Activated CD8-positive, alpha-beta T cell treated with anti-CD3 and anti-CD28 coated beads for 36 hours (primary cell): Measurements from ENCODE around the gene CACNA2D3. TPM values are rescaled to one million over a fixed set of nuclear protein-coding genes. Genes with fewer than 3 reads are reported as not detected.

Source experiments
- ATAC-seq: fragments of 200-7000 bp; cut with Tn5 transposase; one replicate; pipeline ENCODE4 v1.10.0; 2021; ENCODE audit warnings: mild to moderate bottlenecking, moderate library complexity
- CTCF ChIA-PET: fragments of 350-600 bp; sonication (Branson Sonifier 250); formaldehyde crosslinking; loops from one replicate; lab custom pipeline; 2021; ENCODE audit warnings: antibody characterized with exemption; lab: Charles Lee
- POLR2A ChIA-PET: fragments of 350-600 bp; sonication (Branson Sonifier 250); formaldehyde crosslinking; loops from one replicate; lab custom pipeline; 2021; ENCODE audit warnings: antibody characterized with exemption; lab: Charles Lee
- DNase-seq: peaks from one replicate; pipeline ENCODE4 v3.0.0-alpha.2; 2020
- H3K27ac Mint-ChIP-seq: one replicate; pipeline ENCODE4 v1.8.0; 2021; ENCODE audit warnings: mild to moderate bottlenecking, mixed read lengths
- H3K27me3 Mint-ChIP-seq: one replicate; pipeline ENCODE4 v1.8.0; 2021; ENCODE audit warnings: mixed read lengths
- H3K36me3 Mint-ChIP-seq: one replicate; pipeline ENCODE4 v1.8.0; 2021; ENCODE audit warnings: low read depth, mixed read lengths
- H3K4me1 Mint-ChIP-seq: one replicate; pipeline ENCODE4 v1.8.0; 2021; ENCODE audit warnings: low read depth, mixed read lengths
- H3K4me3 Mint-ChIP-seq: one replicate; pipeline ENCODE4 v1.8.0; 2021; ENCODE audit warnings: mild to moderate bottlenecking, moderate library complexity, mixed read lengths
- H3K9me3 Mint-ChIP-seq: one replicate; pipeline ENCODE4 v1.8.0; 2021; ENCODE audit warnings: mixed read lengths
- CTCF ChIP-seq: fragments of 200-600 bp; IDR thresholded peaks from one replicate; pipeline ENCODE4 v1.8.0; 2022; ENCODE audit warnings: antibody characterized with exemption, mild to moderate bottlenecking
- intact Hi-C: fragments of 100-400 bp; cut with micrococcal nuclease; formaldehyde crosslinking; loops from one replicate; pipeline ENCODE4 v1.10.0; 2022
- total RNA-seq, 2 experiments: library from RNA; stranded (reverse); gene quantifications; one replicate each; pipeline ENCODE4 v1.2.3, GENCODE V29; 2021

Gene CACNA2D3
- total RNA-seq, 2 experiments from 2014 or later, result not detected

- no peak for TF ChIP-seq CTCF
- ATAC-seq, result no peak
- Mint-ChIP-seq H3K27me3 (peaks cover 4% of the 10 kb centered on the region), H3K36me3 (no peaks in the 10 kb centered on the region), H3K9me3 (no peaks in the 10 kb centered on the region), H3K27ac (no peak overlapping the region), H3K4me3 (no peak overlapping the region), H3K4me1 (no peaks in the 10 kb centered on the region)
- no peak for DNase-seq
- intact Hi-C loops, result no loop called here
- ChIA-PET CTCF (no interaction called here), POLR2A (no interaction called here)
Measured at GRCh38 chr3:54299169-54299935, 177.0 kb downstream of the CACNA2D3 start.

GRCh38 chr3:54303517-54304375 is 181.4 kb downstream of the CACNA2D3 start:
- intact Hi-C loops, result no loop called here
- Mint-ChIP-seq H3K27ac (no peak overlapping the region), H3K4me1 (no peaks in the 10 kb centered on the region), H3K9me3 (no peaks in the 10 kb centered on the region), H3K27me3 (peaks cover 3% of the 10 kb centered on the region), H3K4me3 (no peak overlapping the region), H3K36me3 (no peaks in the 10 kb centered on the region)
- DNase-seq (no peak), ATAC-seq (no peak)
- POLR2A ChIA-PET, result interaction anchor here (0.6 kb wide), 1 partner anchor 582 kb away, joined by 3 read pairs; no protein-coding TSS in a partner anchor
- TF ChIP-seq CTCF, result no peak
- CTCF ChIA-PET, result no interaction called here

GRCh38 chr3:54304877-54305276 is 182.5 kb downstream of the CACNA2D3 start:
- H3K36me3 Mint-ChIP-seq, result no peaks in the 10 kb centered on the region
- POLR2A ChIA-PET, result no interaction called here
- no peak overlapping the region for H3K4me3 Mint-ChIP-seq
- peaks cover 3% of the 10 kb centered on the region for H3K27me3 Mint-ChIP-seq
- H3K4me1 Mint-ChIP-seq, result no peaks in the 10 kb centered on the region
- CTCF ChIA-PET, result no interaction called here
- no peaks in the 10 kb centered on the region for H3K9me3 Mint-ChIP-seq
- DNase-seq (no peak), ATAC-seq (no peak)
- no peak overlapping the region for H3K27ac Mint-ChIP-seq
- intact Hi-C loops, result no loop called here
- TF ChIP-seq CTCF, result no peak

- no peak overlapping the region for H3K4me3 Mint-ChIP-seq
- no peak overlapping the region for H3K27ac Mint-ChIP-seq
- no peaks in the 10 kb centered on the region for H3K9me3 Mint-ChIP-seq
- peaks cover 3% of the 10 kb centered on the region for H3K27me3 Mint-ChIP-seq
- intact Hi-C loops, result no loop called here
- no peak for TF ChIP-seq CTCF
- ATAC-seq (no peak), DNase-seq (no peak)
- no peaks in the 10 kb centered on the region for H3K4me1 Mint-ChIP-seq
- H3K36me3 Mint-ChIP-seq, result no peaks in the 10 kb centered on the region
- ChIA-PET POLR2A (no interaction called here), CTCF (no interaction called here)
Measured at GRCh38 chr3:54305409-54306099, 183.2 kb downstream of the CACNA2D3 start.
